ENCODE results near the gene TTYH3.

GRCh38 chr7:2603044-2603965, 28.5 kb upstream of the TTYH3 start:
- TF ChIP-seq EP300 (IDR thresholded peaks at IDR 0.05), result no peak
- TF ChIP-seq CTCF (IDR thresholded peaks at IDR 0.05), result no peak

All from suprapubic skin (tissue), 3 donors.